ENCODE results near the gene CDKN1C. TPM values are rescaled to one million over a fixed set of nuclear protein-coding genes. Genes with fewer than 3 reads are reported as not detected.

The CDKN1C gene
- total and polyA plus RNA-seq, 7 experiments from 2014 or later = 0.35 to 36.0 (median 3.9) TPM

- ChIA-PET CTCF (interaction anchor here (0.6 kb wide), 2 partner anchors 317 to 689 kb away, joined by 3 read pairs; no protein-coding TSS in a partner anchor), POLR2A (no interaction called here)
- no peaks in the 10 kb centered on the region for H3K27me3 Mint-ChIP-seq
- Histone ChIP-seq H3K36me3 (ENCODE audit: control insufficient read depth in 2 of 3, insufficient read depth in 3 of 3, low read length in 3 of 3) (peaks cover 0 to 10% (median 0%) of the 10 kb centered on the region in 3 experiments), H3K4me1 (ENCODE audit: control insufficient read depth in 2 of 2, insufficient read depth in 2 of 2, low read length in 2 of 2) (no peaks in the 10 kb centered on the region), H3K4me3 (ENCODE audit: low read length) (no peak overlapping the region), H3K27ac (ENCODE audit: low read depth, low read length) (no peak overlapping the region), H3K27me3 (ENCODE audit: control insufficient read depth in 2 of 2, insufficient read depth in 2 of 2, low read length in 2 of 2) (no peaks in the 10 kb centered on the region), H3K9me3 (ENCODE audit: control insufficient read depth in 2 of 3, low read length in 3 of 3) (no peaks in the 10 kb centered on the region)
- peaks cover 0 to 2% (median 0%) of the 10 kb centered on the region in 11 donors for H3K9me3 Mint-ChIP-seq
- intact Hi-C loops (cut with micrococcal nuclease) = no loop called here
- no peak overlapping the region for H3K4me3 Mint-ChIP-seq
- DNase-seq (no peak), ATAC-seq (no peak)
- peaks cover 0 to 4% (median 0%) of the 10 kb centered on the region in 5 donors for H3K36me3 Mint-ChIP-seq
- no peak overlapping the region for H3K27ac Mint-ChIP-seq
- peaks cover 0 to 5% (median 0%) of the 10 kb centered on the region in 7 donors for H3K4me1 Mint-ChIP-seq
Measured at GRCh38 chr11:2849994-2850770, 35.4 kb downstream of the CDKN1C start.

GRCh38 chr11:2848497-2848896 is 37.1 kb downstream of the CDKN1C start:
- DNase-seq (no peak), ATAC-seq (no peak)
- Histone ChIP-seq H3K27ac (ENCODE audit: low read depth, low read length) (no peak overlapping the region), H3K27me3 (ENCODE audit: control insufficient read depth in 2 of 2, insufficient read depth in 2 of 2, low read length in 2 of 2) (no peaks in the 10 kb centered on the region), H3K4me3 (ENCODE audit: low read length) (no peak overlapping the region), H3K4me1 (ENCODE audit: control insufficient read depth in 2 of 2, insufficient read depth in 2 of 2, low read length in 2 of 2) (no peaks in the 10 kb centered on the region), H3K36me3 (ENCODE audit: control insufficient read depth in 2 of 3, insufficient read depth in 3 of 3, low read length in 3 of 3) (peaks cover 0 to 10% (median 0%) of the 10 kb centered on the region in 3 experiments), H3K9me3 (ENCODE audit: control insufficient read depth in 2 of 3, low read length in 3 of 3) (no peaks in the 10 kb centered on the region)
- Mint-ChIP-seq H3K9me3 (no peaks in the 10 kb centered on the region), H3K27ac (no peak overlapping the region), H3K36me3 (peaks cover 0 to 4% (median 0%) of the 10 kb centered on the region in 5 donors), H3K27me3 (no peaks in the 10 kb centered on the region), H3K4me1 (peaks cover 0 to 8% (median 4%) of the 10 kb centered on the region in 7 donors), H3K4me3 (no peak overlapping the region)
- ChIA-PET CTCF (interaction anchor here (0.5 kb wide), 1 partner anchor 482 kb away, joined by 5 read pairs; no protein-coding TSS in a partner anchor), POLR2A (no interaction called here)
- intact Hi-C loops (cut with micrococcal nuclease) = no loop called here

GRCh38 chr11:2847561-2847960 is 38.0 kb downstream of the CDKN1C start:
- Mint-ChIP-seq H3K9me3 (no peaks in the 10 kb centered on the region), H3K4me3 (no peak overlapping the region), H3K27ac (no peak overlapping the region), H3K36me3 (peaks cover 0 to 4% (median 0%) of the 10 kb centered on the region in 5 donors), H3K27me3 (no peaks in the 10 kb centered on the region), H3K4me1 (peaks cover 0 to 8% (median 5%) of the 10 kb centered on the region in 7 donors)
- ATAC-seq (no peak), DNase-seq (no peak)
- Histone ChIP-seq H3K27me3 (ENCODE audit: control insufficient read depth in 2 of 2, insufficient read depth in 2 of 2, low read length in 2 of 2) (no peaks in the 10 kb centered on the region), H3K9me3 (ENCODE audit: control insufficient read depth in 2 of 3, low read length in 3 of 3) (no peaks in the 10 kb centered on the region), H3K36me3 (ENCODE audit: control insufficient read depth in 2 of 3, insufficient read depth in 3 of 3, low read length in 3 of 3) (peaks cover 0 to 10% (median 0%) of the 10 kb centered on the region in 3 experiments), H3K4me3 (ENCODE audit: low read length) (no peak overlapping the region), H3K27ac (ENCODE audit: low read depth, low read length) (no peak overlapping the region), H3K4me1 (ENCODE audit: control insufficient read depth in 2 of 2, insufficient read depth in 2 of 2, low read length in 2 of 2) (no peaks in the 10 kb centered on the region)
- intact Hi-C loops (cut with micrococcal nuclease) = no loop called here
- ChIA-PET CTCF (no interaction called here), POLR2A (no interaction called here)

GRCh38 chr11:2846470-2846869 is 39.1 kb downstream of the CDKN1C start:
- H3K27me3 ChIP-seq (ENCODE audit: control insufficient read depth in 2 of 2, insufficient read depth in 2 of 2, low read length in 2 of 2) = no peaks in the 10 kb centered on the region
- POLR2A ChIA-PET = no interaction called here
- peaks cover 0 to 10% (median 0%) of the 10 kb centered on the region in 3 experiments for H3K36me3 ChIP-seq (ENCODE audit: control insufficient read depth in 2 of 3, insufficient read depth in 3 of 3, low read length in 3 of 3)
- Mint-ChIP-seq H3K27me3 (no peaks in the 10 kb centered on the region), H3K27ac (no peak overlapping the region), H3K4me1 (peaks cover 0 to 11% (median 8%) of the 10 kb centered on the region in 7 donors), H3K4me3 (no peak overlapping the region), H3K9me3 (no peaks in the 10 kb centered on the region), H3K36me3 (peaks cover 0 to 4% (median 0%) of the 10 kb centered on the region in 5 donors)
- CTCF ChIA-PET = no interaction called here
- no peaks in the 10 kb centered on the region for H3K9me3 ChIP-seq (ENCODE audit: control insufficient read depth in 2 of 3, low read length in 3 of 3)
- no peak overlapping the region for H3K4me3 ChIP-seq (ENCODE audit: low read length)
- intact Hi-C loops (cut with micrococcal nuclease) = no loop called here
- no peaks in the 10 kb centered on the region for H3K4me1 ChIP-seq (ENCODE audit: control insufficient read depth in 2 of 2, insufficient read depth in 2 of 2, low read length in 2 of 2)
- DNase-seq (no peak), ATAC-seq (no peak)
- no peak overlapping the region for H3K27ac ChIP-seq (ENCODE audit: low read depth, low read length)

DNA sequence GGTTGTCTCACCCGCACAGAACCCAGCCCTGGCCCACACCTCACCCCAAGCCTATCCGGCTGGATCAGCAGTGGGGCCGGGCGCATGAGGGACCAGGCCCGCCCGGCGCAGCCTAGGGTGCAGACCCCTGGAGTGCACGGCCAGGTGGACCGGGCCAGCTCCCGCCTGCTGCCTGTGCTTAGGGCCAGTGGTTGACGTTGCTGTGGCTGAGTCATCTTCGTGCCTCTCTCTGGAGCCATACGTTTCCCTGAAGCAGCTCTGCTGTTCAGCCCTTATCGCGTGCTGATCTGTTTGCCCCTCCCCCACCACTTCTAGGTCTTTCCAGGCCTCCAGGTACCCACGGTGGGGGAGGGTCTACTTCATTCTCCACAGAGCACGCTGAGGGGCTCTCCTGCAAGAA is 39.5 kb downstream of the CDKN1C start:
- POLR2A ChIA-PET = no interaction called here
- no peaks in the 10 kb centered on the region for H3K4me1 ChIP-seq (ENCODE audit: control insufficient read depth in 2 of 2, insufficient read depth in 2 of 2, low read length in 2 of 2)
- no peaks in the 10 kb centered on the region for H3K27me3 Mint-ChIP-seq
- H3K4me3 Mint-ChIP-seq = no peak overlapping the region
- peaks cover 0 to 10% (median 0%) of the 10 kb centered on the region in 3 experiments for H3K36me3 ChIP-seq (ENCODE audit: control insufficient read depth in 2 of 3, insufficient read depth in 3 of 3, low read length in 3 of 3)
- H3K27me3 ChIP-seq (ENCODE audit: control insufficient read depth in 2 of 2, insufficient read depth in 2 of 2, low read length in 2 of 2) = no peaks in the 10 kb centered on the region
- peaks cover 0 to 4% (median 0%) of the 10 kb centered on the region in 5 donors for H3K36me3 Mint-ChIP-seq
- H3K27ac Mint-ChIP-seq = no peak overlapping the region
- no peak for DNase-seq
- intact Hi-C loops (cut with micrococcal nuclease) = no loop called here
- peaks cover 0 to 11% (median 9%) of the 10 kb centered on the region in 7 donors for H3K4me1 Mint-ChIP-seq
- no peaks in the 10 kb centered on the region for H3K9me3 ChIP-seq (ENCODE audit: control insufficient read depth in 2 of 3, low read length in 3 of 3)
- ATAC-seq = no peak
- no peak overlapping the region for H3K4me3 ChIP-seq (ENCODE audit: low read length)
- CTCF ChIA-PET = no interaction called here
- no peaks in the 10 kb centered on the region for H3K9me3 Mint-ChIP-seq
- no peak overlapping the region for H3K27ac ChIP-seq (ENCODE audit: low read depth, low read length)

DNA sequence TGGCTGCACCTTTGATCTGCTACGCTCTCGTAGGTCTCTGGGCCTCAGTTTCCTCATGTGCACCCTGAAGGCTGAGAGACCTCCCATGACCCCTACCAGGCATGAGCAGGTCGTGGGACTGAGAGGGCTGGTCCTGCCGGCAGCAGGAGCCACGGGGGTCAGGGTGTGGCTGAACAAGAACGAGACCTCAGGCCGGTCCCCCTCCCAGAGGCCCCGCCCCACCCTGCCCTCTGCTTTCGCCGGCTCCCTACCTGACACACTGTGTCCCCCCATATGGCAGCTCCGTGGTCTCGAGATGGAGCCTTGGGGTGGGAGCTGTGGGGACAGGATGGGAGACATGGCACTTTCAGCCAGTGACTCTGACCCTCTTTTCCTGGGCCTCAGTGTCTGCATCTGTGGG is 40.6 kb downstream of the CDKN1C start:
- intact Hi-C loops (cut with micrococcal nuclease) = no loop called here
- POLR2A ChIA-PET = no interaction called here
- peaks cover 0 to 10% (median 0%) of the 10 kb centered on the region in 3 experiments for H3K36me3 ChIP-seq (ENCODE audit: control insufficient read depth in 2 of 3, insufficient read depth in 3 of 3, low read length in 3 of 3)

More for the DNA sequence above, 40.6 kb downstream of the CDKN1C start:
- CTCF ChIA-PET = no interaction called here
- H3K27ac ChIP-seq (ENCODE audit: low read depth, low read length) = no peak overlapping the region
- no peaks in the 10 kb centered on the region for H3K4me1 ChIP-seq (ENCODE audit: control insufficient read depth in 2 of 2, insufficient read depth in 2 of 2, low read length in 2 of 2)
- Mint-ChIP-seq H3K4me1 (peaks cover 0 to 22% (median 9%) of the 10 kb centered on the region in 7 donors), H3K4me3 (no peak overlapping the region), H3K27me3 (no peaks in the 10 kb centered on the region), H3K27ac (no peak overlapping the region), H3K9me3 (no peaks in the 10 kb centered on the region), H3K36me3 (peaks cover 0 to 4% (median 0%) of the 10 kb centered on the region in 5 donors)
- DNase-seq (no peak), ATAC-seq (no peak)
- H3K27me3 ChIP-seq (ENCODE audit: control insufficient read depth in 2 of 2, insufficient read depth in 2 of 2, low read length in 2 of 2) = no peaks in the 10 kb centered on the region
- H3K4me3 ChIP-seq (ENCODE audit: low read length) = no peak overlapping the region
- no peaks in the 10 kb centered on the region for H3K9me3 ChIP-seq (ENCODE audit: control insufficient read depth in 2 of 3, low read length in 3 of 3)
